Panc1 (cell line): Measurements from ENCODE around the gene GDAP1L1. TPM values are rescaled to one million over a fixed set of nuclear protein-coding genes. Genes with fewer than 3 reads are reported as not detected.

Experiments used
- ATAC-seq: fragments of 200-7000 bp; cut with Tn5 transposase; 2 replicates; pipeline ENCODE4 v1.9.1; 2020; ENCODE audit warnings: mild to moderate bottlenecking, moderate library complexity
- BruUV-seq: library from RNA; stranded (reverse); fragments of 400-500 nt; replicated peaks from 2 replicates; lab custom pipeline; 2021; lab: Mats Ljungman, UMichigan
- CTCF ChIA-PET: fragments of 300-600 bp; sonication (Branson Sonifier 250); formaldehyde crosslinking; loops from one replicate; lab custom pipeline; 2022; ENCODE audit warnings: antibody characterized with exemption; lab: Charles Lee
- POLR2A ChIA-PET: fragments of 300-600 bp; sonication (Branson Sonifier 250); formaldehyde crosslinking; loops from one replicate; lab custom pipeline; 2022; ENCODE audit warnings: antibody characterized with exemption; lab: Charles Lee
- DNase-seq: peaks from one replicate; pipeline ENCODE4 v3.0.0-alpha.2; 2010; ENCODE audit warnings: low read depth, low spot score
- H3K27ac ChIP-seq: 2 replicates; pipeline ENCODE4 v1.5.1; 2011; ENCODE audit warnings: mild to moderate bottlenecking, low read length, inconsistent platforms
- H3K27me3 ChIP-seq: fragments of 200-500 bp; sonication (Bioruptor generic); 2 replicates; pipeline ENCODE4 v1.6.0; 2014; ENCODE audit warnings: low read length, inconsistent platforms; ENCODE audit not compliant: control insufficient read depth, insufficient read depth
- H3K36me3 ChIP-seq: fragments of 200-500 bp; sonication (Bioruptor generic); 2 replicates; pipeline ENCODE4 v1.5.1; 2014; ENCODE audit warnings: inconsistent platforms, mild to moderate bottlenecking, low read length, moderate library complexity; ENCODE audit not compliant: control insufficient read depth, insufficient read depth
- H3K4me1 ChIP-seq: 2 replicates; pipeline ENCODE4 v1.5.1; 2011; ENCODE audit warnings: inconsistent platforms, mild to moderate bottlenecking, low read length, moderate library complexity; ENCODE audit not compliant: control insufficient read depth, insufficient read depth
- H3K4me3 ChIP-seq, 2 experiments: 2 replicates each; pipeline ENCODE4 v1.5.1; 2011 to 2012; ENCODE audit warnings: low read depth in 2 of 2, low read length in 2 of 2, mild to moderate bottlenecking in 2 of 2, inconsistent platforms in 1 of 2, moderate library complexity in 1 of 2
- H3K9me3 ChIP-seq: fragments of 200-500 bp; sonication (Bioruptor generic); 2 replicates; pipeline ENCODE4 v1.5.1; 2014; ENCODE audit warnings: low read depth, mild to moderate bottlenecking, inconsistent platforms, low read length, moderate library complexity; ENCODE audit not compliant: control insufficient read depth, insufficient read depth
- POLR2AphosphoS5 ChIP-seq: IDR thresholded peaks from 2 replicates; pipeline ENCODE4 v1.6.1; 2012; ENCODE audit warnings: mild to moderate bottlenecking, low read depth, low read length, moderate library complexity
- SIN3A ChIP-seq: IDR thresholded peaks from 2 replicates; pipeline ENCODE4 v1.6.1; 2012; ENCODE audit warnings: low read depth, mild to moderate bottlenecking, low read length, moderate library complexity, borderline replicate concordance; ENCODE audit not compliant: insufficient read depth
- TCF7L2 ChIP-seq: IDR thresholded peaks from 2 replicates; pipeline ENCODE4 v1.6.1; 2011; ENCODE audit warnings: mild to moderate bottlenecking, low read depth, low read length, inconsistent platforms
- in situ Hi-C: cut with HindIII; loops from 2 replicates; pipeline ENCODE4 v1.10.0; 2016; ENCODE audit warnings: low sequenced_read_pairs, low pct_unique_long_range_greater_than_20kb
- intact Hi-C: fragments of 100-400 bp; cut with micrococcal nuclease; formaldehyde crosslinking; loops from one replicate; pipeline ENCODE4 v1.10.0; 2022; ENCODE audit not compliant: unreplicated experiment
- total RNA-seq: library from RNA; stranded (reverse); gene quantifications from one replicate; pipeline ENCODE4 v1.2.1, GENCODE V29; 2021; ENCODE audit not compliant: unreplicated experiment
- TF ChIP-seq, protein P1 (sequence below), 2 experiments: IDR thresholded peaks; 2 replicates each; pipeline ENCODE4 v1.6.1; 2011 to 2012; ENCODE audit warnings: low read depth in 2 of 2, control low read depth in 1 of 2, low read length in 1 of 2, mild to moderate bottlenecking in 1 of 2, moderate library complexity in 1 of 2; ENCODE audit not compliant: insufficient read depth in 1 of 2
- TF ChIP-seq, protein P2 (sequence below): fragments of 450-650 bp; IDR thresholded peaks from 2 replicates; pipeline ENCODE4 v1.5.1; 2017; ENCODE audit warnings: mild to moderate bottlenecking

The GDAP1L1 gene
- total RNA-seq, 1 experiment from 2014 or later = not detected

DNA sequence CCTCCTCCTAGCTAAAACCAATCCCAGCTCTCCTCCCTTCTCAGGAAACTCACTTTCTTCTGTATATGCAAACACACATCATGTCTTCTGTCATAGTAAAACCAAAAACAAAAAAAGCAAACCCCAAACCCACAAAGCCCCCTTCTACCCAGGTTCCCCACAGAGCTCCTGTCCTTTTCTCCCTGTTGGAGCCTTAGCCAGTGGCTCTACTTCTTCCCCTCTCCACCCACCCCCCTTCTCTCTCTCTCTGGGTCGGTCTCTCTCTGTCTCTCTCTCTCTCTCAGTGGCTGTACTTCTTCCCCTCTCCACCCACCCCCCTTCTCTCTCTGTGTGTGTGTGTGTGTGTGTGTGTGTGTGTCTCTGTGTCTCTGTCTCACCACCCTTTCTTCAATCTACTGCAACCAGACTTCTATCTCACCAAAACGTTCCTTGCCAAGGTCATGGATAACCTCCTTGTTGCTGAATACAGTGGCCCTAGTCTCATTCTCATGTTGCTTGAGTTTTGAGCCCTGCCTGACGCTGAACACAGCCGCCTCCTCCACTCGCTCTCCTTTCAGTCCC is 27.9 kb upstream of the GDAP1L1 start:
- ChIA-PET POLR2A (no interaction called here), CTCF (interaction anchor here (0.7 to 2.9 kb wide), 4 partner anchors 50 to 376 kb away, joined by 3 to 25 read pairs (median 4); partner anchors contain the start of gene FITM2)
- TF ChIP-seq SIN3A (no peak), TCF7L2 (no peak), POLR2AphosphoS5 (no peak)
- TF ChIP-seq, protein P1, sequence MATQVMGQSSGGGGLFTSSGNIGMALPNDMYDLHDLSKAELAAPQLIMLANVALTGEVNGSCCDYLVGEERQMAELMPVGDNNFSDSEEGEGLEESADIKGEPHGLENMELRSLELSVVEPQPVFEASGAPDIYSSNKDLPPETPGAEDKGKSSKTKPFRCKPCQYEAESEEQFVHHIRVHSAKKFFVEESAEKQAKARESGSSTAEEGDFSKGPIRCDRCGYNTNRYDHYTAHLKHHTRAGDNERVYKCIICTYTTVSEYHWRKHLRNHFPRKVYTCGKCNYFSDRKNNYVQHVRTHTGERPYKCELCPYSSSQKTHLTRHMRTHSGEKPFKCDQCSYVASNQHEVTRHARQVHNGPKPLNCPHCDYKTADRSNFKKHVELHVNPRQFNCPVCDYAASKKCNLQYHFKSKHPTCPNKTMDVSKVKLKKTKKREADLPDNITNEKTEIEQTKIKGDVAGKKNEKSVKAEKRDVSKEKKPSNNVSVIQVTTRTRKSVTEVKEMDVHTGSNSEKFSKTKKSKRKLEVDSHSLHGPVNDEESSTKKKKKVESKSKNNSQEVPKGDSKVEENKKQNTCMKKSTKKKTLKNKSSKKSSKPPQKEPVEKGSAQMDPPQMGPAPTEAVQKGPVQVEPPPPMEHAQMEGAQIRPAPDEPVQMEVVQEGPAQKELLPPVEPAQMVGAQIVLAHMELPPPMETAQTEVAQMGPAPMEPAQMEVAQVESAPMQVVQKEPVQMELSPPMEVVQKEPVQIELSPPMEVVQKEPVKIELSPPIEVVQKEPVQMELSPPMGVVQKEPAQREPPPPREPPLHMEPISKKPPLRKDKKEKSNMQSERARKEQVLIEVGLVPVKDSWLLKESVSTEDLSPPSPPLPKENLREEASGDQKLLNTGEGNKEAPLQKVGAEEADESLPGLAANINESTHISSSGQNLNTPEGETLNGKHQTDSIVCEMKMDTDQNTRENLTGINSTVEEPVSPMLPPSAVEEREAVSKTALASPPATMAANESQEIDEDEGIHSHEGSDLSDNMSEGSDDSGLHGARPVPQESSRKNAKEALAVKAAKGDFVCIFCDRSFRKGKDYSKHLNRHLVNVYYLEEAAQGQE (IDR thresholded peaks at IDR 0.05; ENCODE audit: insufficient read depth in 1 of 2, low read depth in 2 of 2, low read length in 1 of 2) = no peak
- TF ChIP-seq, protein P2, sequence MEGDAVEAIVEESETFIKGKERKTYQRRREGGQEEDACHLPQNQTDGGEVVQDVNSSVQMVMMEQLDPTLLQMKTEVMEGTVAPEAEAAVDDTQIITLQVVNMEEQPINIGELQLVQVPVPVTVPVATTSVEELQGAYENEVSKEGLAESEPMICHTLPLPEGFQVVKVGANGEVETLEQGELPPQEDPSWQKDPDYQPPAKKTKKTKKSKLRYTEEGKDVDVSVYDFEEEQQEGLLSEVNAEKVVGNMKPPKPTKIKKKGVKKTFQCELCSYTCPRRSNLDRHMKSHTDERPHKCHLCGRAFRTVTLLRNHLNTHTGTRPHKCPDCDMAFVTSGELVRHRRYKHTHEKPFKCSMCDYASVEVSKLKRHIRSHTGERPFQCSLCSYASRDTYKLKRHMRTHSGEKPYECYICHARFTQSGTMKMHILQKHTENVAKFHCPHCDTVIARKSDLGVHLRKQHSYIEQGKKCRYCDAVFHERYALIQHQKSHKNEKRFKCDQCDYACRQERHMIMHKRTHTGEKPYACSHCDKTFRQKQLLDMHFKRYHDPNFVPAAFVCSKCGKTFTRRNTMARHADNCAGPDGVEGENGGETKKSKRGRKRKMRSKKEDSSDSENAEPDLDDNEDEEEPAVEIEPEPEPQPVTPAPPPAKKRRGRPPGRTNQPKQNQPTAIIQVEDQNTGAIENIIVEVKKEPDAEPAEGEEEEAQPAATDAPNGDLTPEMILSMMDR = no peak
- H3K4me1 ChIP-seq = no peaks in the 10 kb centered on the region
- H3K36me3 ChIP-seq = no peaks in the 10 kb centered on the region
- no peaks in the 10 kb centered on the region for H3K27me3 ChIP-seq
- H3K9me3 ChIP-seq = no peaks in the 10 kb centered on the region
- in situ Hi-C loops (no loop called here), intact Hi-C loops (loop anchor here (5.0 to 10.0 kb wide), 2 partner anchors 238 to 386 kb away; no protein-coding TSS in a partner anchor)
- no peak for DNase-seq
- no TSS peak for BruUV-seq
- H3K4me3 ChIP-seq = no peak overlapping the region
- ATAC-seq = no peak
- no peak overlapping the region for H3K27ac ChIP-seq

DNA sequence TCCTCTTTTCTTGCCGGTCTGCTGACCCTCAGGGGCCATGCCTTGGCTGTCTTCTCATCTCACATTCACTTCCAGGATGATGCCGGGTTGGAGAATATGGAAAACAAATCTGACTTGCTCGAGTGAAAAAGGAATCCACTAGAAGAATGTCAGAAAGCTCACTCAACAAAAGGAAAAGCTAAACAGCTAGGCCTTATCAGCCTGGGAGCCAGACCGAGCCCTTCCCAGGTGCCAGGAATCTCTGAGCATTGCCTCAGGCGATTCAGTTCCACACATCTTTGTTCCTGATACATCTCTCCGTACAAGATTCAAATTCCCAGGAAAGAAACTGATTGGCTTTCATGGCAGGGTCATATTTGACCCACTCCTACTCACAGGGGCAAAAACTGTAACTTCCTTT is 27.3 kb upstream of the GDAP1L1 start:
- Histone ChIP-seq H3K4me3 (no peak overlapping the region), H3K36me3 (no peaks in the 10 kb centered on the region), H3K27ac (no peak overlapping the region), H3K27me3 (no peaks in the 10 kb centered on the region), H3K4me1 (no peaks in the 10 kb centered on the region), H3K9me3 (no peaks in the 10 kb centered on the region)
- TF ChIP-seq POLR2AphosphoS5 (no peak), SIN3A (no peak), TCF7L2 (no peak)
- TF ChIP-seq, protein P2 = no peak
- TF ChIP-seq, protein P1 (IDR thresholded peaks at IDR 0.05; ENCODE audit: insufficient read depth in 1 of 2, low read depth in 2 of 2, low read length in 1 of 2) = no peak
- DNase-seq (no peak), ATAC-seq (no peak)
- ChIA-PET POLR2A (no interaction called here), CTCF (interaction anchor here (0.5 kb wide), 1 partner anchor 143 kb away, joined by 5 read pairs; no protein-coding TSS in a partner anchor)
- in situ Hi-C loops = no loop called here
- no TSS peak for BruUV-seq
- intact Hi-C loops = loop anchor here (5.0 to 10.0 kb wide), 2 partner anchors 238 to 385 kb away; no protein-coding TSS in a partner anchor
